ENCODE data around the gene MUL1.

MUL1 gene

GRCh38 chr1:20466273-20466672 lies 41.7 kb downstream of the MUL1 start:
- DNase-seq: no peak

DNA sequence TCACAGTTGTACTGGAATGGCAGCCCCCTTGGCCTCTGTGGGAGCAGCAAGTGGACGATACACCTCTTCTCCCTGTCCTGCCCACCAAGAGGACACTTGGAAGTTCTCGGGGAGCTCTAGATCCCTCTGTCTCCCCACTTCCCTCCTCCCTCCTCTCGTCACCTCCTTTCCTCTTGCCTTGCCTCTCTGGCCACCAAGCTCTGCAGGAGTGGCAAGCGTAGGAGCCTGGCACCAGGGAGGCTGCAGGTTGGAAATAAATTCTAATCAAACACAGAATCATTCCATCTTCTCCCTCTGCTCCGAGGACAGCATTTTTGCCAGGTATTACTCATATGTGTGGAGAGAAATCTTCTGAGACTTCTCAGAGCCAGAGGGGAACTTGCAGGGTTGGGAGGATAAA lies 42.8 kb downstream of the MUL1 start:
- DNase-seq: no peak

DNA sequence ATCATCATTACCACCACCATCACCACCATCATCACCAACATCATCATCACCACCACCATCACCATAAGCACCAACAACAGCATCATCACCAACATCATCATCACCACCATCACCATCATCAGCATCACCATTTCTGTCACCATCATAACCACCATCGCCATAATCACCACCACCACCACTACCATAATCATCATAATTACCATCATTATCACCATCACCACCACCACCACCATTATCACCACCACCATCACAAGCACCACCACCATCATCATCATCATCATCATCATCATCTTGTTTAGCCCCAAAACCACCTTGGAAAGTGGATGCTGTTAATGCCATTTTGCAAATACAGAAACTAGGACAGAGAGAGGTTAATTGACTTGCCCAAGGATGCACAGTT lies 44.4 kb downstream of the MUL1 start:
- no peak for DNase-seq

DNA sequence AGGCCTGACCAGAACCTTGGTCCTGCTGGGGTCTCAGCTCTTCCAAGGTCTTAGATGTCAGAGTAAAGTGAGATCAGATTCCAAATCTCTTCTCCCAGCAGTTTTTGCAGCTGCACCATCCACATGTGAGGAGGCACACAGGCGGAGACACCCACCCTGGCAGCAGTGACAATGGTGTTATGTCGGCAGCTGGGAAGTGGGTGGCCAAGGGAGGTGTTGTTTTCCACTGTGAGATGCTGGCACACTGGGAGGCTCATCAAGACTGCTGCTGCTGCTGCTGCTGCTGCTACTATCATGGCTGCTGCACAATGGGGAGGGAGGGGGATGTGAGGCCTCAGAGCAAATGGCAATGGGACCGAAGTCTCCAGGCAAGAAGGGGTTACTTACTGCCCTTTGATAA lies 45.6 kb downstream of the MUL1 start:
- DNase-seq: no peak

- no peak for DNase-seq
Measured at GRCh38 chr1:20458717-20459116, 49.2 kb downstream of the MUL1 start.

GRCh38 chr1:20454004-20454403 lies 53.9 kb downstream of the MUL1 start:
- no peak for DNase-seq

- DNase-seq: no peak
Measured at GRCh38 chr1:20449735-20450311, 58.1 kb downstream of the MUL1 start.
